T-helper 2 cell treated with Interferon-gamma antibody and Interleukin-4, amounts not matched to agents 5 μg/mL and 100 μg/mL, for 36 hours (primary cell): ENCODE data around the gene CAMK2A.

ENCODE experiments used
- DNase-seq: peaks from one replicate; pipeline ENCODE4 v3.0.0; 2021; ENCODE audit warnings: low spot score
- H3K27ac Mint-ChIP-seq: one replicate; pipeline ENCODE4 v1.8.0; 2021; ENCODE audit warnings: mild to moderate bottlenecking, mixed read lengths
- H3K27me3 Mint-ChIP-seq: one replicate; pipeline ENCODE4 v1.8.0; 2021; ENCODE audit warnings: low read depth, mixed read lengths
- H3K36me3 Mint-ChIP-seq: one replicate; pipeline ENCODE4 v1.8.0; 2021; ENCODE audit warnings: low read depth, mixed read lengths
- H3K4me1 Mint-ChIP-seq: one replicate; pipeline ENCODE4 v1.8.0; 2021; ENCODE audit warnings: low read depth, mixed read lengths
- H3K4me3 Mint-ChIP-seq: one replicate; pipeline ENCODE4 v1.8.0; 2022; ENCODE audit warnings: mild to moderate bottlenecking, moderate library complexity, mixed read lengths
- H3K9me3 Mint-ChIP-seq: one replicate; pipeline ENCODE4 v1.8.0; 2021; ENCODE audit warnings: mixed read lengths

CAMK2A gene

DNA sequence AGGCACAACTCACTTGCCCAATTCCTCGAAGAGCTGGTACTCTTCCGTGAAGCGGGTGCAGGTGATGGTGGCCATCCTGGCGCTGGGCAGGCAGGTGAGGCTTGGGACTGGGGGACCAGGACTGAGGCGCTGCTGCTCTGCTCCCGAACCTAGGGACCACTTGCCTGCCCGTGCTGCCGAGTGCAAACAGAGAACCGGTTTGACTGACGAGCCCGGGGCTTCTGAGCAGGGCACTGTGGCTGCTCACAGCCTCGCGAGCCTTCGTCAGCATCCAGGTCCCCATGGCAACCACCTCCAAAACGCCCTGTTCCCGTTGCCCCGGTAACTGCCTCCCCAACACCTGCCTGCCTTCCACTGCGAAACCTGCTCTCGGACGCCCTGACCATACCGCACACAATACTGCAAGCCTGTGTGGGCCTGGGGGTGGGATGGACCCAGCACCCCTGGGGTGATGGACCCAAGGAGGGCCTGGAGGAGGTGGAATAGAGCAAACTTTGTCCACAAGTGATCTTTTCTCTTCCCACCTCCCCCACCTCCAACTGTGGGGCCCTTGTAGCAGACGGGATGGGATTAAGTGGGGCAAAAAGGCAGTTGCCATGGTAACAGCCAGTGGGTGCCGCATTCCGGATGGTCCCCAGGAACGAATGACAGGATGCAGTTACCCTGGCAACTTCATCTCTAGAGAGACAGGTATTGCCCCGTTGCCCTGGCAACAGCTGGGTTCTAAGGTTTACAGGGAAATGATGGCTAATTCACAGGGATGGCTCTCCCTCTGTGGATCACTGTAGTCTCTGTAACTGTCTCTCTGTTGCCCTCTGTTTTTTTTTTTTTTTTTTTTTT, at the start of gene CAMK2A:
TSS of gene CAMK2A (minus strand) at position 223 of the 840 bp plus-strand sequence. CDS start at position 75, 148 bp downstream.
- Mint-ChIP-seq H3K27me3 (peaks cover 6% of the 10 kb centered on the region), H3K36me3 (no peaks in the 10 kb centered on the region), H3K4me3 (no peak within 1 kb of the TSS), H3K4me1 (no peaks in the 10 kb centered on the region), H3K9me3 (no peaks in the 10 kb centered on the region), H3K27ac (no peak within 1 kb of the TSS)
- no peak for DNase-seq

DNA sequence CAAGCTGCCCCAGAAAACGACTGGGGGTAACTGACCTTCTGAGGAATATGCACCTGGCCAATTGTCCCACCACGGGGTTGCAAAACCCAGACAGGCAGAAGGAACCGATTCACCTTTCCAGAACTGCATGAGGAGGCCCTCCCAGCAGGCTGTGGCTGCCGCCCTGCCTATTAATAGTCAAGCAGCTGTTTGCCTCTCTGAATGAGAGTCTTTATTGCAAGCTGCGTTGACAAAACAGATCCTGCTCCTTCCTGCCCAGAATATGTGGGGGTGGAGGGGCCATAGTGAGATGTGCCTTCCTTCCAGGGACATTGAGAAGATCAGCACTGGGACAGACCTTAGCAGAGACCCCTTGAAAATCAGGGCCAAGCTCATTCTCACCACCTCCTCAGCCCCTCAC, 49.6 kb upstream of the CAMK2A start:
- DNase-seq: no peak
- peaks cover 9% of the 10 kb centered on the region for H3K4me1 Mint-ChIP-seq
- no peaks in the 10 kb centered on the region for H3K27me3 Mint-ChIP-seq
- no peaks in the 10 kb centered on the region for H3K36me3 Mint-ChIP-seq
- no peaks in the 10 kb centered on the region for H3K9me3 Mint-ChIP-seq
- no peak overlapping the region for H3K4me3 Mint-ChIP-seq
- H3K27ac Mint-ChIP-seq: no peak overlapping the region

- no peaks in the 10 kb centered on the region for H3K9me3 Mint-ChIP-seq
- H3K4me3 Mint-ChIP-seq: no peak overlapping the region
- no peaks in the 10 kb centered on the region for H3K27me3 Mint-ChIP-seq
- peaks cover 9% of the 10 kb centered on the region for H3K4me1 Mint-ChIP-seq
- no peak for DNase-seq
- H3K36me3 Mint-ChIP-seq: no peaks in the 10 kb centered on the region
- H3K27ac Mint-ChIP-seq: no peak overlapping the region
Observed at GRCh38 chr5:150338546-150338945, 49.0 kb upstream of the CAMK2A start.

DNA sequence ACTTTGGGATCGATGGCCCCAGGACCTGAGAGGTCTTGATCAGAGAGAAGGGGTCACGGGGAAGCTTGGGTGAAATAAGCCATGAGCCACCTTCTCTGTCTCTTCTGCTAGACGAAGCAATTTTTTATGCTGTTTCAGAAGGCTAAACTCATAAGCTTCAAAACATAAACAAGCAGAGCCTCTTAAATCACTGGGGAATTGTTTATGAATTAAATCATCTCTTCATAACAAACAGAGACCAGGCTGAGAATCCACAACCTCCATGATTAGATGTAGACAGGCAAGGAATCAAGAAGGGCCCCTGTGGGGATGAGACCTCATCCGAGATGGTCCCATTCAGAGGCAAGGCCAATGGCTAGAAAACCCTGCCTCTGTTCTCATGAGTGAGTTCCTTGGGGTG, 46.2 kb upstream of the CAMK2A start:
- DNase-seq: no peak
- H3K27me3 Mint-ChIP-seq: no peaks in the 10 kb centered on the region
- H3K4me1 Mint-ChIP-seq: no peaks in the 10 kb centered on the region
- no peaks in the 10 kb centered on the region for H3K9me3 Mint-ChIP-seq
- no peak overlapping the region for H3K4me3 Mint-ChIP-seq
- H3K27ac Mint-ChIP-seq: no peak overlapping the region
- no peaks in the 10 kb centered on the region for H3K36me3 Mint-ChIP-seq

- no peak for DNase-seq
- peaks cover 5% of the 10 kb centered on the region for H3K27me3 Mint-ChIP-seq
- no peak overlapping the region for H3K4me3 Mint-ChIP-seq
- no peaks in the 10 kb centered on the region for H3K9me3 Mint-ChIP-seq
- H3K4me1 Mint-ChIP-seq: no peaks in the 10 kb centered on the region
- no peaks in the 10 kb centered on the region for H3K36me3 Mint-ChIP-seq
- H3K27ac Mint-ChIP-seq: no peak overlapping the region
Observed at GRCh38 chr5:150333400-150333799, 43.8 kb upstream of the CAMK2A start.

DNA sequence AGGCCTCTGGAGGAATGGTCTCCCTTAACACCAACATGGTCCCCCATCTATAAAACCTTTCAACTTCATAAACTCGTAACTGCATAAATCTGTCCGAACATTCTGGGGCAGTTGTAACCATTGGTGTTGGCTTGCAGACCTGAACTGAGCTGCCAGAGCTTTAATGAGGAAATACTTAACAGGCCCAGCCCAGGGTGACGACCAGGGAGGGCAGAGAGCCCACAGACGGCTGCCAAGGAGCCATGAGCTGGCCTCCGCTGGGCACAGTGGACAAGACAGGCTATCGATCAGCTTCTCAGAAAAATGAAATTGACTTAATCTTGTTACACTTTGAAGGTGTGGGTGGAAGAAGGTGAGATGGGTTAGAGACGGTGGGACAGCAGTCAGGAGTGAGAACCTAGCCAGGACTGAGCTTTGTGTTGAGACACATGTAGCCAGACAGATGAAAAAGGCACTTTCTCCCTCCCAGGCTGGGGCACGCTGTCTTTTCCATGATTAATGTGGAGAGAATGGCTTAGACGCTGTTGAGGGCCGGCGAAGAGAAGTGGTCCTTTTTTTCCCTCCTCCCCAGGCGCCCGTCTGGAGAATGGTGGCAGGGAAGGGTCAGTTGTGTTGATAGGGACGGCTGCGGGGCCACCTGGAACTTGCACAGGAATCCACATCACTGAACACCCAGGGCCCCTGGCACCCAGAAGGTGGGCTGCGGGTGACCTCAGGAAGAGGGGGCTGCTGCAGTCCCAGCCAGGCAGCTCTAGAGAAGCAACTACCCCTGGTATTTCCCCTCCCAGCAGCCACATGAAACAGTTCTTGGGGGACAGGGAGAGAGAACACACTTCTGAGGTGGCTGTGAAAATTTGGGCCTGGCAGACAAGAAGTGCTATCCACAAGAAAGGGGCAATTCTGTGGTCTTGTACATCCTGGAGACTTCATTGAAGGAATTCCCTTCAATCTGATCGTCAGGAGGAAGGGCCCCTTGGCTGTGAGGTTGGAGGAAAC, 40.6 kb upstream of the CAMK2A start:
- no peak overlapping the region for H3K4me3 Mint-ChIP-seq
- DNase-seq: no peak
- H3K9me3 Mint-ChIP-seq: no peaks in the 10 kb centered on the region
- H3K27me3 Mint-ChIP-seq: peaks cover 5% of the 10 kb centered on the region
- H3K27ac Mint-ChIP-seq: no peak overlapping the region
- no peaks in the 10 kb centered on the region for H3K4me1 Mint-ChIP-seq
- H3K36me3 Mint-ChIP-seq: no peaks in the 10 kb centered on the region

DNA sequence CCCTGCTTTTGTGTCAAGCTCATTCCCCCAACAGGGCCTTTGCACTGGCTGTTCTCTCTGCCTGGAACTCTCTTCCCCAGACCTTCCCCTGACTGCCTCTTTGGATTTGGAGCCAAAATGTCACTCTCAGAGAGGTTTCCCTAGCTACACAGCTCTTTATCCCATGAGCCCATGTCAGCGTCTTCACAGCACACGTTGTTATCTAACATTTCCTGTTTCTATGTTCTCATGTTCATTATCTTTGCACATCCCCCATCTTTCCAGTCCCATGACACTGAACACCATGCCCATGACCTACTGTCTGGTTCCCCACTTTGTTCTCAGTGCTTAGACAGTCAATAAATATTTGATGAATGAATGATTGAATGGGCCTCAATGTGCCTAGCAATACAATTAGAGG, 39.5 kb upstream of the CAMK2A start:
- Mint-ChIP-seq H3K4me3 (no peak overlapping the region), H3K27me3 (peaks cover 5% of the 10 kb centered on the region), H3K9me3 (no peaks in the 10 kb centered on the region), H3K4me1 (no peaks in the 10 kb centered on the region), H3K27ac (no peak overlapping the region), H3K36me3 (no peaks in the 10 kb centered on the region)
- no peak for DNase-seq

GRCh38 chr5:150328515-150328914, 38.9 kb upstream of the CAMK2A start:
- no peak for DNase-seq
- Mint-ChIP-seq H3K4me1 (no peaks in the 10 kb centered on the region), H3K9me3 (no peaks in the 10 kb centered on the region), H3K27ac (no peak overlapping the region), H3K36me3 (no peaks in the 10 kb centered on the region), H3K27me3 (peaks cover 5% of the 10 kb centered on the region), H3K4me3 (no peak overlapping the region)

DNA sequence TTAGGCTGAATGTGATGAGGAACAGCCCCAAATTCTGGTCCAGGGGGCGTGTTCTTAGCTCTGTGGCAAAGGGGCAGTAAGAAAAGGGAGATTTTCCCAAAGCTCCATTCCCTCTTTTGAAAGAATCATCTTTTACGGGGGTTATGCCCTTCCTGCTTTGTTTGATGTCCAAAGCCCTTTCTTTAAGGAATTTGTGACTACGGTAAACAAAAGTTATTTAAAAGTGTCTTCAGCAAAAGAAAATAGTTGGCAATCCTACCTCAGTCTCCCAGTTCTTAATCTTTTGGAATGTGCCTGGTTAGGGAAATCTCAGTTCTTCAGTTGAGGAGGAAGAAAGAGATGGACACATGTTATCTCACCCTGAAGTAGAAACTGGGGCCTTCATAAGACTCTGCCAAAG, 37.6 kb upstream of the CAMK2A start:
- DNase-seq: no peak
- Mint-ChIP-seq H3K27ac (no peak overlapping the region), H3K27me3 (peaks cover 5% of the 10 kb centered on the region), H3K4me3 (no peak overlapping the region), H3K4me1 (no peaks in the 10 kb centered on the region), H3K36me3 (no peaks in the 10 kb centered on the region), H3K9me3 (no peaks in the 10 kb centered on the region)

GRCh38 chr5:150326707-150327106, 37.1 kb upstream of the CAMK2A start:
- no peak overlapping the region for H3K4me3 Mint-ChIP-seq
- DNase-seq: no peak
- peaks cover 3% of the 10 kb centered on the region for H3K4me1 Mint-ChIP-seq
- H3K36me3 Mint-ChIP-seq: no peaks in the 10 kb centered on the region
- no peaks in the 10 kb centered on the region for H3K9me3 Mint-ChIP-seq
- no peak overlapping the region for H3K27ac Mint-ChIP-seq
- H3K27me3 Mint-ChIP-seq: peaks cover 5% of the 10 kb centered on the region

- no peaks in the 10 kb centered on the region for H3K36me3 Mint-ChIP-seq
- peaks cover 3% of the 10 kb centered on the region for H3K4me1 Mint-ChIP-seq
- H3K27ac Mint-ChIP-seq: no peak overlapping the region
- no peak for DNase-seq
- H3K9me3 Mint-ChIP-seq: no peaks in the 10 kb centered on the region
- H3K4me3 Mint-ChIP-seq: no peak overlapping the region
- peaks cover 5% of the 10 kb centered on the region for H3K27me3 Mint-ChIP-seq
Observed at GRCh38 chr5:150325426-150325825, 35.9 kb upstream of the CAMK2A start.

- Mint-ChIP-seq H3K4me3 (no peak overlapping the region), H3K36me3 (no peaks in the 10 kb centered on the region), H3K27me3 (peaks cover 1% of the 10 kb centered on the region), H3K27ac (no peak overlapping the region), H3K9me3 (no peaks in the 10 kb centered on the region), H3K4me1 (peaks cover 3% of the 10 kb centered on the region)
- DNase-seq: no peak
Observed at GRCh38 chr5:150323819-150324218, 34.2 kb upstream of the CAMK2A start.

DNA sequence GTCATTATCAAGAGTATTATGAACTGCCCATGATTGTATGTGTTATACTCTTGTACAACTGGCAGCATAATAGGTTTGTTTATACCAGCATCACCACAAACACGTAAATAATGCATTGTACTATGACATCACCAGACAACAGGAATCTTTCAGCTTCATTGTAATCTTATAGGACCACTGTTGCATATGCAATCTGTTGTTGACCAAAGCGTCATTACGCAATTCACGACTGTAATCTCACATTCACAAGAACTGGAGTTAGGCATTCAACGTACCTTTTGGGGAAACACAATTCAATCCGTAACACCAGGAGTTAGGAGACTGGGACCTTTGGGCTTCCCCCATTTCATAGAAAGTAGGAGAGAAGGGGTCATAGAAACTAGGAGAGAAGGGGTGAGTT, 33.5 kb upstream of the CAMK2A start:
- no peak overlapping the region for H3K27ac Mint-ChIP-seq
- H3K27me3 Mint-ChIP-seq: peaks cover 2% of the 10 kb centered on the region
- no peak overlapping the region for H3K4me3 Mint-ChIP-seq
- H3K4me1 Mint-ChIP-seq: peaks cover 3% of the 10 kb centered on the region
- no peaks in the 10 kb centered on the region for H3K9me3 Mint-ChIP-seq
- DNase-seq: no peak
- H3K36me3 Mint-ChIP-seq: no peaks in the 10 kb centered on the region

DNA sequence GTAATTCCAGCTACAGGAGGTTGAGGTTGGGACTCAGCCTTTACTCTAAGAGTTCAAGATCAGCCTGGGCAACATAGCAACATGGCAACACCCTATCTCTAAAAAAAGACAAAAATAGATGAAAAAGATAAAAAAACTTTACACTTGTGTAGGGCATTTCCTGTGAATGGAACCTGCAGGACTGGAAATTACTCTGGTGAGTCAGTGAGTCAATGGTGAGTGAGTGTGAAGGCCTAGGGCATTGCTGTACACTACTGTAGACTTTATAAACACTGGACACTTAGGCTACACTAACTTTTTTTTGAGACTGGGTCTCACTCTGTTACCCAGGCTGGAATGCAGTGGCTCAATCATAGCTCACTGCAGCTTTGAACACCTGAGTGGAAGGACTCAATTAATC, 32.6 kb upstream of the CAMK2A start:
- no peak overlapping the region for H3K27ac Mint-ChIP-seq
- H3K4me3 Mint-ChIP-seq: no peak overlapping the region
- DNase-seq: no peak
- H3K9me3 Mint-ChIP-seq: no peaks in the 10 kb centered on the region
- peaks cover 2% of the 10 kb centered on the region for H3K27me3 Mint-ChIP-seq
- peaks cover 3% of the 10 kb centered on the region for H3K4me1 Mint-ChIP-seq
- H3K36me3 Mint-ChIP-seq: no peaks in the 10 kb centered on the region
